ENCODE results near the gene VOPP1.

Gene VOPP1

GRCh38 chr7:55427342-55427741, 145.0 kb downstream of the VOPP1 start:
- no peak for DNase-seq

- DNase-seq: no peak
These were observed 145.6 kb downstream of the VOPP1 start for GRCh38 chr7:55426676-55427075.

GRCh38 chr7:55425141-55425752, 147.1 kb downstream of the VOPP1 start:
- no peak for DNase-seq

- DNase-seq: no peak
These were observed 148.4 kb downstream of the VOPP1 start for GRCh38 chr7:55423891-55424290.

GRCh38 chr7:55423277-55423711, 149.0 kb downstream of the VOPP1 start:
- DNase-seq: no peak

Measured in activated effector memory CD4-positive, alpha-beta T cell treated with Interleukin-2 at 50 U/mL for 16 hours (primary cell).